Fibroblast of gingiva (primary cell): ENCODE results near the gene TMEM72.

Experiments used
- DNase-seq: peaks from one replicate; pipeline ENCODE4 v3.0.0-alpha.2; 2011; ENCODE audit warnings: low read depth

The TMEM72 gene

GRCh38 chr10:44955413-44956070 is 44.4 kb downstream of the TMEM72 start:
- DNase-seq, result peak; percentile 64

- no peak for DNase-seq
Measured at GRCh38 chr10:44956226-44956625, 45.1 kb downstream of the TMEM72 start.

GRCh38 chr10:44956717-44957706 is 45.9 kb downstream of the TMEM72 start:
- DNase-seq, result no peak

- no peak for DNase-seq
Measured at GRCh38 chr10:44958196-44958897, 47.2 kb downstream of the TMEM72 start.

- DNase-seq, result no peak
Measured at GRCh38 chr10:44958898-44959246, 47.7 kb downstream of the TMEM72 start.

- peak; percentile 81 for DNase-seq
Measured at GRCh38 chr10:44959247-44960087, 48.3 kb downstream of the TMEM72 start, which contains the start of gene RASSF4. Gene RASSF4 (plus strand): TSS chr10:44959802. CDS start chr10:44970203, 10,401 bp downstream.

GRCh38 chr10:44960088-44960460 is 48.9 kb downstream of the TMEM72 start:
- no peak for DNase-seq

- DNase-seq, result no peak
Measured at GRCh38 chr10:44960482-44961229, 49.5 kb downstream of the TMEM72 start.

GRCh38 chr10:44961230-44961571 is 50.1 kb downstream of the TMEM72 start:
- no peak for DNase-seq

GRCh38 chr10:44961931-44962750 is 51.0 kb downstream of the TMEM72 start:
- no peak for DNase-seq

- DNase-seq, result no peak
Measured at GRCh38 chr10:44962870-44963738, 52.0 kb downstream of the TMEM72 start.

GRCh38 chr10:44963772-44964633 is 52.9 kb downstream of the TMEM72 start:
- DNase-seq, result no peak

GRCh38 chr10:44965104-44965503 is 54.0 kb downstream of the TMEM72 start:
- no peak for DNase-seq

GRCh38 chr10:44965651-44966097 is 54.5 kb downstream of the TMEM72 start:
- DNase-seq, result no peak

- no peak for DNase-seq
Measured at GRCh38 chr10:44966129-44966815, 55.1 kb downstream of the TMEM72 start.

GRCh38 chr10:44966816-44967509 is 55.8 kb downstream of the TMEM72 start:
- no peak for DNase-seq

- no peak for DNase-seq
Measured at GRCh38 chr10:44967616-44968015, 56.5 kb downstream of the TMEM72 start.
